Measurements from ENCODE around the gene PUM2. TPM values are rescaled to one million over a fixed set of nuclear protein-coding genes. Genes with fewer than 3 reads are reported as not detected.

PUM2 gene
- total RNA-seq (2021; fragmentation: NEBNext Ultra II Directional; extraction: Animal tissue kit (Norgen Biotek cat#: 25700)): 10 to 100 TPM; 60.3 to 69.0 (median 64.8) TPM
- long read RNA-seq, full-length matches to known transcripts: 1 of 21 reads
- long read RNA-seq, partial matches to known transcripts: 8 of 21 reads
- long read RNA-seq, other reads (novel, unspliced or antisense): 12 of 21 reads

DNA sequence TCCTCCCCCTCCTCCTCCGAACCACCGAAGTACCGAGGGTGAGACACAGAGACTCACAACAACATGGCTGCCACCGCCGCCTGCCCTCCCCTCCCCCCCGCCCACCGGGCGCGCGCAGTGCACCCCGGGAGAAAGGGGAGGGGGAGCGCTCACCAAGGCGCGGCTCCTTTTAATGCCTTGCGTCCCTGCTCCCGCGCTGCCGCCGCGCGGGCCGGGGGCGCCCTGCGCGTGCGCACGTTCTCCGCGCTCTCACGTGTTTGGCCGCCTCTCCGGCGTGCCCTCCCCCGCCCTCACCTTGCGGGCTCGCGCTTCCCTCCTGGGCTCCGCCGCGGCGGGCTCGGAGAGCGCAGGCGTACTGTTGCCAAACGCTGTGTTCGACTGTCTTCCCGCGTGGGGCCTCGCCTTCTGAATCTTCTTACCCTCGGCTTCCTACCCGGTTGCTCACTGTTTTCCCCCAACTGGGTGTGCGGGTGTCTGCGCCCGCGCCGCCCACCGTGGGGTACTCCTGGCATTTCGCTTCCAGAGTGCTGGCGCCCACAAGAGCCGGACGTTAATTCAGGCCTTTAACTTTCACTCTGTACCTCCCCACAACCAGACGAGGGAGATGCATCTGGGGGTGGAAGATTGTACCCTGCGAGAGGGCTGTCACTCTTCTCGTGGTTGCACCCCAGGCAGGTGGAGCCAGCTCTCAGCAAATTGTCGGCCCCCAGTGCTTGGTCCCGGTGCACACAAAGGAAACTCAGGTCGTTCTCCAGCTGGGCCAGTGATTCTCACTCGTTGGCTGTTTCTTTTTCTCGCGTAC, at the start of gene PUM2:
Gene PUM2, minus strand, starts transcription at position 92 of the 802 bp plus-strand sequence. CDS start 23,484 bp downstream, outside the sequence.
- Mint-ChIP-seq H3K27ac (peak within 1 kb of the TSS; percentile 82), H3K4me1 (ENCODE audit: low read depth) (peaks cover 40% of the 10 kb centered on the region), H3K27me3 (ENCODE audit: insufficient read depth) (no peaks in the 10 kb centered on the region), H3K36me3 (ENCODE audit: low read depth) (peaks cover 16% of the 10 kb centered on the region; the same call in 1 of the 2 replicates), H3K9me3 (no peaks in the 10 kb centered on the region), H3K4me3 (peak within 1 kb of the TSS; percentile 89)
- no peak for TF ChIP-seq CTCF (IDR thresholded peaks at IDR 0.05)
- DNase-seq: peak; percentile 88

DNA sequence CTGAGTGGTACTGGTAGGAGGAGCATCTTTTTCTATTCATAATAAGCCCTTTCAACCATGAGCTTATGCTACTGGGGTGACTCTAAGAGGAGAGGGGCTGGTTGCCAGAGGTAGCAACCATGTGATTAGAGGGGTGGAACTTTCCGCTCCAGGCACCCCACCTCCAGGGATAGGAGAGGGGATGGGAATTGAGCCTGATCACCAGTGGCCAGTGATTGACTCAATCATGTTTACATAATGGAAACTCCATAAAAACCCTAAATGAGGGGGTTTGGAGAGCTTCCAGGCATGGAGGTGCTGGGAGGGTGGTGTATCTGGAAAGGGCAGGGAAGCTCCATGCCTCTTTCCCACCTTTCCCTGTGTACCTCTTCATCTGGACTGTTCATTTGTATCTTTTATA, 49.7 kb upstream of the PUM2 start:
- TF ChIP-seq CTCF (IDR thresholded peaks at IDR 0.05): no peak
- DNase-seq: no peak
- H3K9me3 Mint-ChIP-seq: no peaks in the 10 kb centered on the region
- H3K36me3 Mint-ChIP-seq (ENCODE audit: low read depth): no peaks in the 10 kb centered on the region
- H3K4me1 Mint-ChIP-seq (ENCODE audit: low read depth): peaks cover 25% of the 10 kb centered on the region
- H3K4me3 Mint-ChIP-seq: no peak overlapping the region
- H3K27me3 Mint-ChIP-seq (ENCODE audit: insufficient read depth): peaks cover 8% of the 10 kb centered on the region
- no peak overlapping the region; the same call in 1 of the 2 replicates for H3K27ac Mint-ChIP-seq

- Mint-ChIP-seq H3K4me3 (peak overlapping the region; percentile 68), H3K9me3 (no peaks in the 10 kb centered on the region)
- peak; percentile 48 for DNase-seq
These were observed 48.4 kb upstream of the PUM2 start for GRCh38 chr2:20398956-20399567.

DNA sequence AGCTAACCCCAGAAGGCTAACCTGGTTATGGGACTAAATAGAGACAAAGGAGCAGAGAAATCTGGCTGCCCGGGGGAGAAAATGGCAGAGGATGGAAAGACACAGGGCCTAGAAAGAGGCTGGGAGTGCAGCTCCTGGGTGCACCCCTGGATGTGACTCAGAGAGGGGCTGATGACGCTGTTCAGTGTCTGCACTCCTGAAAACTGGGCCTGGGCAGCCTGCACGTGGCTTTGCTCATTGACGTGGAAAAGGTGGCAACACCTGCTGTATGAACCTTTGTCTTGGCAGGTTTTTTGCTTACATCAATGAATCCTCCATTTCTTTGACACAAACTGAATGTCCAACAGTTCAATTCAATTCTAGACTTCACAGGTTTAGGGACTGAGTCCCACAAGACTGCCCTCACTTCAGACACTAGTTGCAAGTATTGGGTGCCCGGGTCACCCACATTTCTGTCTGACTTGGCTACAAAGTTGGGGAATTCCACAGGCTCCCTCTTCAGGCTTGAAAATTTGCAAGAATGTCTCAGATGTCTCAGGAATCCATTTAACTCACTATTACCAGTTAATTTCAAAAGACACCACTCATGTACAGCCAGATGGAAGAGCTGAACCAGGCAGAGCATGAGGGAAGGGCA, 47.3 kb upstream of the PUM2 start:
- no peaks in the 10 kb centered on the region for H3K9me3 Mint-ChIP-seq
- TF ChIP-seq CTCF (IDR thresholded peaks at IDR 0.05): no peak
- peaks cover 25% of the 10 kb centered on the region for H3K4me1 Mint-ChIP-seq (ENCODE audit: low read depth)
- no peak overlapping the region for H3K27ac Mint-ChIP-seq
- DNase-seq: no peak
- no peak overlapping the region for H3K4me3 Mint-ChIP-seq
- H3K36me3 Mint-ChIP-seq (ENCODE audit: low read depth): no peaks in the 10 kb centered on the region
- peaks cover 19% of the 10 kb centered on the region for H3K27me3 Mint-ChIP-seq (ENCODE audit: insufficient read depth)

More at GRCh38 chr2:20398956-20399567, 48.4 kb upstream of the PUM2 start:
- H3K4me1 Mint-ChIP-seq (ENCODE audit: low read depth): peaks cover 25% of the 10 kb centered on the region
- no peaks in the 10 kb centered on the region for H3K36me3 Mint-ChIP-seq (ENCODE audit: low read depth)
- TF ChIP-seq CTCF (IDR thresholded peaks at IDR 0.05): no peak
- peaks cover 12% of the 10 kb centered on the region for H3K27me3 Mint-ChIP-seq (ENCODE audit: insufficient read depth)
- H3K27ac Mint-ChIP-seq: peak overlapping the region; percentile 71

- no peak for DNase-seq
- Mint-ChIP-seq H3K27me3 (ENCODE audit: insufficient read depth) (peaks cover 23% of the 10 kb centered on the region), H3K36me3 (ENCODE audit: low read depth) (no peaks in the 10 kb centered on the region), H3K4me3 (no peak overlapping the region), H3K27ac (no peak overlapping the region), H3K9me3 (no peaks in the 10 kb centered on the region), H3K4me1 (ENCODE audit: low read depth) (peaks cover 25% of the 10 kb centered on the region)
- peak; percentile 11; the same call in 1 of the 2 replicates for TF ChIP-seq CTCF (IDR thresholded peaks at IDR 0.05)
These were observed 45.8 kb upstream of the PUM2 start for GRCh38 chr2:20396356-20397000.
